ENCODE measurements around the gene MTRR. TPM values are rescaled to one million over a fixed set of nuclear protein-coding genes. Genes with fewer than 3 reads are reported as not detected.

MTRR gene
- total and polyA plus RNA-seq, 2 of the 8 experiments (the other 6 are each of a cell fraction or from before 2014, with no cell fraction given): 36.4 to 53.8 TPM

DNA sequence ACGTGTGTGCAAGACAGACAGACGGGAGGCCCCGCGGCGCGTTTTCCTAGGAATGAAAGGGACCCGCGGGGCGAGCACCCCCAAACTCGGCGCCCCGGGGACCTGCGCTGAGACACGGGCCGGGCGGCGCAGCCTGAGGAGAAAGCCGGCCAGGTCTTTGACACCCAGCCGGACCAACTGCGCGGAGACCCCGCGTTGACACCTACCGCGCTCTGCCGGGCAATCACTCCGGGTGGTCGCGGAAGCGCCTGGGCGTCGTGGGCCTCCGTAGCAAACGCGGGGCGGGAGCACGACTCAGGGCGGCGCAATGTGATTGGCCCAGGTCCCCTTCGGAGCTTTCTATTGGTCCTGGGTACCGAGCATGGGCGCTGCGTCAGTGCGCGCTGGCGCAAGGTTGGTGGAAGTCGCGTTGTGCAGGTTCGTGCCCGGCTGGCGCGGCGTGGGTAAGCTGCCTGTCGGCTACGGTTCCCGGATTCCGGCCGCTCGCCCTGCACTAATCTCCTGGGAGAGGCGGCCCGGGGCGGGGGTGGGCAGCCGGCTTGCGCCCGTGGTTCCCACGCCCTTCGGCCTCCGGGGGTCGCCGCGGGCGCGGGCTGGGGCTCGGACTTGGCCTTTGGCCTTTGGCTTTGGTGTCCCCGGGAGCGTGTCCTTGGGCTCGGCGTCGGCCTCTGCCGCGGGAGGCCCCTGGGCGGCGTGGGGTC lies at the start of gene MTRR, which contains the start of gene FASTKD3 (continued):
- TF ChIP-seq, protein P1, sequence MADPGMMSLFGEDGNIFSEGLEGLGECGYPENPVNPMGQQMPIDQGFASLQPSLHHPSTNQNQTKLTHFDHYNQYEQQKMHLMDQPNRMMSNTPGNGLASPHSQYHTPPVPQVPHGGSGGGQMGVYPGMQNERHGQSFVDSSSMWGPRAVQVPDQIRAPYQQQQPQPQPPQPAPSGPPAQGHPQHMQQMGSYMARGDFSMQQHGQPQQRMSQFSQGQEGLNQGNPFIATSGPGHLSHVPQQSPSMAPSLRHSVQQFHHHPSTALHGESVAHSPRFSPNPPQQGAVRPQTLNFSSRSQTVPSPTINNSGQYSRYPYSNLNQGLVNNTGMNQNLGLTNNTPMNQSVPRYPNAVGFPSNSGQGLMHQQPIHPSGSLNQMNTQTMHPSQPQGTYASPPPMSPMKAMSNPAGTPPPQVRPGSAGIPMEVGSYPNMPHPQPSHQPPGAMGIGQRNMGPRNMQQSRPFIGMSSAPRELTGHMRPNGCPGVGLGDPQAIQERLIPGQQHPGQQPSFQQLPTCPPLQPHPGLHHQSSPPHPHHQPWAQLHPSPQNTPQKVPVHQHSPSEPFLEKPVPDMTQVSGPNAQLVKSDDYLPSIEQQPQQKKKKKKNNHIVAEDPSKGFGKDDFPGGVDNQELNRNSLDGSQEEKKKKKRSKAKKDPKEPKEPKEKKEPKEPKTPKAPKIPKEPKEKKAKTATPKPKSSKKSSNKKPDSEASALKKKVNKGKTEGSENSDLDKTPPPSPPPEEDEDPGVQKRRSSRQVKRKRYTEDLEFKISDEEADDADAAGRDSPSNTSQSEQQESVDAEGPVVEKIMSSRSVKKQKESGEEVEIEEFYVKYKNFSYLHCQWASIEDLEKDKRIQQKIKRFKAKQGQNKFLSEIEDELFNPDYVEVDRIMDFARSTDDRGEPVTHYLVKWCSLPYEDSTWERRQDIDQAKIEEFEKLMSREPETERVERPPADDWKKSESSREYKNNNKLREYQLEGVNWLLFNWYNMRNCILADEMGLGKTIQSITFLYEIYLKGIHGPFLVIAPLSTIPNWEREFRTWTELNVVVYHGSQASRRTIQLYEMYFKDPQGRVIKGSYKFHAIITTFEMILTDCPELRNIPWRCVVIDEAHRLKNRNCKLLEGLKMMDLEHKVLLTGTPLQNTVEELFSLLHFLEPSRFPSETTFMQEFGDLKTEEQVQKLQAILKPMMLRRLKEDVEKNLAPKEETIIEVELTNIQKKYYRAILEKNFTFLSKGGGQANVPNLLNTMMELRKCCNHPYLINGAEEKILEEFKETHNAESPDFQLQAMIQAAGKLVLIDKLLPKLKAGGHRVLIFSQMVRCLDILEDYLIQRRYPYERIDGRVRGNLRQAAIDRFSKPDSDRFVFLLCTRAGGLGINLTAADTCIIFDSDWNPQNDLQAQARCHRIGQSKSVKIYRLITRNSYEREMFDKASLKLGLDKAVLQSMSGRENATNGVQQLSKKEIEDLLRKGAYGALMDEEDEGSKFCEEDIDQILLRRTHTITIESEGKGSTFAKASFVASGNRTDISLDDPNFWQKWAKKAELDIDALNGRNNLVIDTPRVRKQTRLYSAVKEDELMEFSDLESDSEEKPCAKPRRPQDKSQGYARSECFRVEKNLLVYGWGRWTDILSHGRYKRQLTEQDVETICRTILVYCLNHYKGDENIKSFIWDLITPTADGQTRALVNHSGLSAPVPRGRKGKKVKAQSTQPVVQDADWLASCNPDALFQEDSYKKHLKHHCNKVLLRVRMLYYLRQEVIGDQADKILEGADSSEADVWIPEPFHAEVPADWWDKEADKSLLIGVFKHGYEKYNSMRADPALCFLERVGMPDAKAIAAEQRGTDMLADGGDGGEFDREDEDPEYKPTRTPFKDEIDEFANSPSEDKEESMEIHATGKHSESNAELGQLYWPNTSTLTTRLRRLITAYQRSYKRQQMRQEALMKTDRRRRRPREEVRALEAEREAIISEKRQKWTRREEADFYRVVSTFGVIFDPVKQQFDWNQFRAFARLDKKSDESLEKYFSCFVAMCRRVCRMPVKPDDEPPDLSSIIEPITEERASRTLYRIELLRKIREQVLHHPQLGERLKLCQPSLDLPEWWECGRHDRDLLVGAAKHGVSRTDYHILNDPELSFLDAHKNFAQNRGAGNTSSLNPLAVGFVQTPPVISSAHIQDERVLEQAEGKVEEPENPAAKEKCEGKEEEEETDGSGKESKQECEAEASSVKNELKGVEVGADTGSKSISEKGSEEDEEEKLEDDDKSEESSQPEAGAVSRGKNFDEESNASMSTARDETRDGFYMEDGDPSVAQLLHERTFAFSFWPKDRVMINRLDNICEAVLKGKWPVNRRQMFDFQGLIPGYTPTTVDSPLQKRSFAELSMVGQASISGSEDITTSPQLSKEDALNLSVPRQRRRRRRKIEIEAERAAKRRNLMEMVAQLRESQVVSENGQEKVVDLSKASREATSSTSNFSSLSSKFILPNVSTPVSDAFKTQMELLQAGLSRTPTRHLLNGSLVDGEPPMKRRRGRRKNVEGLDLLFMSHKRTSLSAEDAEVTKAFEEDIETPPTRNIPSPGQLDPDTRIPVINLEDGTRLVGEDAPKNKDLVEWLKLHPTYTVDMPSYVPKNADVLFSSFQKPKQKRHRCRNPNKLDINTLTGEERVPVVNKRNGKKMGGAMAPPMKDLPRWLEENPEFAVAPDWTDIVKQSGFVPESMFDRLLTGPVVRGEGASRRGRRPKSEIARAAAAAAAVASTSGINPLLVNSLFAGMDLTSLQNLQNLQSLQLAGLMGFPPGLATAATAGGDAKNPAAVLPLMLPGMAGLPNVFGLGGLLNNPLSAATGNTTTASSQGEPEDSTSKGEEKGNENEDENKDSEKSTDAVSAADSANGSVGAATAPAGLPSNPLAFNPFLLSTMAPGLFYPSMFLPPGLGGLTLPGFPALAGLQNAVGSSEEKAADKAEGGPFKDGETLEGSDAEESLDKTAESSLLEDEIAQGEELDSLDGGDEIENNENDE (IDR thresholded peaks at IDR 0.05; ENCODE audit: insufficient replicate concordance, low read length): no peak
- TF ChIP-seq, protein P2, sequence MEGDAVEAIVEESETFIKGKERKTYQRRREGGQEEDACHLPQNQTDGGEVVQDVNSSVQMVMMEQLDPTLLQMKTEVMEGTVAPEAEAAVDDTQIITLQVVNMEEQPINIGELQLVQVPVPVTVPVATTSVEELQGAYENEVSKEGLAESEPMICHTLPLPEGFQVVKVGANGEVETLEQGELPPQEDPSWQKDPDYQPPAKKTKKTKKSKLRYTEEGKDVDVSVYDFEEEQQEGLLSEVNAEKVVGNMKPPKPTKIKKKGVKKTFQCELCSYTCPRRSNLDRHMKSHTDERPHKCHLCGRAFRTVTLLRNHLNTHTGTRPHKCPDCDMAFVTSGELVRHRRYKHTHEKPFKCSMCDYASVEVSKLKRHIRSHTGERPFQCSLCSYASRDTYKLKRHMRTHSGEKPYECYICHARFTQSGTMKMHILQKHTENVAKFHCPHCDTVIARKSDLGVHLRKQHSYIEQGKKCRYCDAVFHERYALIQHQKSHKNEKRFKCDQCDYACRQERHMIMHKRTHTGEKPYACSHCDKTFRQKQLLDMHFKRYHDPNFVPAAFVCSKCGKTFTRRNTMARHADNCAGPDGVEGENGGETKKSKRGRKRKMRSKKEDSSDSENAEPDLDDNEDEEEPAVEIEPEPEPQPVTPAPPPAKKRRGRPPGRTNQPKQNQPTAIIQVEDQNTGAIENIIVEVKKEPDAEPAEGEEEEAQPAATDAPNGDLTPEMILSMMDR (IDR thresholded peaks at IDR 0.05; ENCODE audit: control extremely low read depth in 1 of 3, insufficient read depth in 1 of 3, low read depth in 1 of 3, low read length in 3 of 3): no peak
- no peak for TF ChIP-seq CTBP2 (IDR thresholded peaks at IDR 0.05; ENCODE audit: borderline replicate concordance, insufficient read depth, insufficient read length, low read length)
- no peak for TF ChIP-seq JUND (IDR thresholded peaks at IDR 0.05; ENCODE audit: low read length)
- no peak for TF ChIP-seq EP300 (IDR thresholded peaks at IDR 0.05; ENCODE audit: borderline replicate concordance in 1 of 2, low read depth in 2 of 2, low read length in 2 of 2)
- TF ChIP-seq TAF7 (optimal IDR thresholded peaks at IDR 0.05; ENCODE audit: borderline replicate concordance, low read depth, low read length): no peak
- no peak for TF ChIP-seq GTF2F1 (IDR thresholded peaks at IDR 0.05; ENCODE audit: borderline replicate concordance, low read depth, low read length)

Data from H1 (cell line).